Brain microvascular endothelial cell (primary cell): ENCODE results near the gene C1GALT1.
"Not testable (repeated sequence)": the region's sequence is repeated elsewhere in the genome, so short reads cannot be mapped to it uniquely, and the experiment has no call there.

Experiments
- DNase-seq: peaks from one replicate; pipeline ENCODE4 v3.0.0-alpha.2; 2020
- H3K27ac ChIP-seq: fragments of 250-450 bp; sonication (Bioruptor Pico); 2 replicates; pipeline ENCODE4 v1.5.1; 2020; ENCODE audit warnings: mild to moderate bottlenecking, moderate library complexity
- H3K27me3 ChIP-seq: fragments of 250-450 bp; sonication (Bioruptor Pico); replicated peaks from 2 replicates; pipeline ENCODE4 v1.5.1; 2020; ENCODE audit warnings: mild to moderate bottlenecking
- H3K36me3 ChIP-seq: fragments of 250-450 bp; sonication (Bioruptor Pico); replicated peaks from 2 replicates; pipeline ENCODE4 v1.5.1; 2020; ENCODE audit warnings: mild to moderate bottlenecking
- H3K4me3 ChIP-seq: 2 replicates; pipeline ENCODE4 v1.5.1; 2011; ENCODE audit warnings: low read depth, mild to moderate bottlenecking, control low read depth, low read length, moderate library complexity
- in situ Hi-C: cut with HindIII; loops from 2 replicates; pipeline ENCODE4 v1.10.0; 2017; ENCODE audit warnings: low sequenced_read_pairs, low pct_ligation_motif_present
- TF ChIP-seq, protein P1 (sequence below): IDR thresholded peaks from 2 replicates; pipeline ENCODE4 v1.5.1; 2011; ENCODE audit warnings: low read depth, mild to moderate bottlenecking, moderate library complexity, low read length, control low read depth, inconsistent platforms; ENCODE audit errors: missing control alignments

Gene C1GALT1

DNA sequence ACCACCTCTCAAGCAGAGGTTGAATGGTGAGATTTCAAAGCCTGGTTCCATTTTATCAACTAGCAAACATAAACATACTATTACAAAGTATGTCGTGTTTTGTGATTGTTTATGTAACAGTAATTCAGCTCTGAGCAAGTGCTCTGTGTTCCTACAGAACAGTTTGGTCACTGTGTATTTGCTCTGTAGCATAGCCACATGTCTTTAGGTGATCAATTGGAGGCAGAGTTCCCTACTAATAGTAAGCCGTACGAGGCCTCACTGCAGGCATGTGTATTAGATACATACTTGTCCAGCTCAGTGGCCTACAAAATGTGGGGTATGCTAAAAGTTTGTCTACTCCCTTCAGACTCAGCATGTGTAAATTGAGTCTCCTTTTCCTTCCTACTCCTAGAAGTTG is 53.0 kb downstream of the C1GALT1 start:
- H3K36me3 ChIP-seq: no peaks in the 10 kb centered on the region
- no peaks in the 10 kb centered on the region for H3K27me3 ChIP-seq
- TF ChIP-seq, protein P1, sequence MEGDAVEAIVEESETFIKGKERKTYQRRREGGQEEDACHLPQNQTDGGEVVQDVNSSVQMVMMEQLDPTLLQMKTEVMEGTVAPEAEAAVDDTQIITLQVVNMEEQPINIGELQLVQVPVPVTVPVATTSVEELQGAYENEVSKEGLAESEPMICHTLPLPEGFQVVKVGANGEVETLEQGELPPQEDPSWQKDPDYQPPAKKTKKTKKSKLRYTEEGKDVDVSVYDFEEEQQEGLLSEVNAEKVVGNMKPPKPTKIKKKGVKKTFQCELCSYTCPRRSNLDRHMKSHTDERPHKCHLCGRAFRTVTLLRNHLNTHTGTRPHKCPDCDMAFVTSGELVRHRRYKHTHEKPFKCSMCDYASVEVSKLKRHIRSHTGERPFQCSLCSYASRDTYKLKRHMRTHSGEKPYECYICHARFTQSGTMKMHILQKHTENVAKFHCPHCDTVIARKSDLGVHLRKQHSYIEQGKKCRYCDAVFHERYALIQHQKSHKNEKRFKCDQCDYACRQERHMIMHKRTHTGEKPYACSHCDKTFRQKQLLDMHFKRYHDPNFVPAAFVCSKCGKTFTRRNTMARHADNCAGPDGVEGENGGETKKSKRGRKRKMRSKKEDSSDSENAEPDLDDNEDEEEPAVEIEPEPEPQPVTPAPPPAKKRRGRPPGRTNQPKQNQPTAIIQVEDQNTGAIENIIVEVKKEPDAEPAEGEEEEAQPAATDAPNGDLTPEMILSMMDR: no peak
- H3K27ac ChIP-seq: no peak overlapping the region
- no peak for DNase-seq
- in situ Hi-C loops: no loop called here
- no peak overlapping the region for H3K4me3 ChIP-seq

DNA sequence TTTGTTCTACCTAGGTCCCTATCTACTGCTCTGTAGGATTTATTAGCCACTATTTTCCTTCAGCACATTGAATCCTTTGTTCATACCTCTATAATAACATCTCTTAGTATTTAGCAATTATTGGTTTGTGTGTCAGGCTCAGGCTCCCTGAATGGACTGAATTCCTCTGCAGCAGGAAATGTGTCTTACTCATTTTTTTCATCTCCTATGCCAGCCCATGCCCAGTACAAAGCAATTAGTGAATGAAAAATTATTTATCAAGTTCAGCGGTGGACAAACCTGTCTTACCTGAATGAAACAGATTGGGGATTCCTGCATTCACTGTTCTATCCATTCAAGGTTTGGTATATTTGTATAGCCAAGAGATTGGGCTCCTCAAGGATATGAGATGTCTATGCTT is 53.7 kb downstream of the C1GALT1 start:
- in situ Hi-C loops: no loop called here
- Histone ChIP-seq H3K4me3 (no peak overlapping the region), H3K36me3 (no peaks in the 10 kb centered on the region), H3K27me3 (no peaks in the 10 kb centered on the region), H3K27ac (no peak overlapping the region)
- TF ChIP-seq, protein P1: no peak
- no peak for DNase-seq

DNA sequence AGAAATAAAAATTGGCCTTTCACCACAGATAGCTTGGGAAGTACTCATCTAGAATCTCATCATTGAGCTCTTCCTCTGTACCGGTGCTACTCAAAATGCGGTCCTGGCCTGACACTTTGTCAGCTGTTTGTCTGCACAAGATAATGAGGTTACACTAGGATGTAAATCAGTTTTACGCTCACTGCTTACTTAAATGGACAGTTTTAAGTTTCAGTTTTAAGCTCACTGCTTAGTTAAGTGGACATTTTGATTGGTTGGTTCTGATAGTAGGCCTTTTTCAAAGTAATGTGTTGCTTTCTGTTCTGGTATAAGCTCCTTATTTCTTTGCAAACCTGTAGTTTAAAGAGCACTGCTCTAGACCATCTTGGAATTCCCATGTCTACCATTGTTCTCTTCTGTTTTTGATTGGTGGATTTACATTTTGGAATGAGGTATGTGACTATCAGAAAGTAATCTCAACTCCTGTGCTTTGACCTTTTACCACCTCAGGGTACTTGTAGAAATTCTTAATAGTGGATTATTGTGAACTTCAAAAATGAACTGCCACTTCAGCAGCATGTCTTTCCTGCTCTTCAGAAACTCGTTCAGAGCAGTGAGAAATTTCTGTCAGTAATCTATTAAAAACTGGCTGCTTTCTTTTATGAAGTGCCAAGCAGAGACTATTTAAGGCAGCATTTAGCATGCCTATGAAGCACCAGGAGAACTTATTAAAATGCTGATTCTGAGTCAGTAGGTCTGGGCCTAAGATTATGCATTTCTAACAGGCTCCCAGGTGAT is 55.0 kb downstream of the C1GALT1 start:
- H3K27ac ChIP-seq: no peak overlapping the region
- in situ Hi-C loops: no loop called here
- no peak overlapping the region for H3K4me3 ChIP-seq
- no peaks in the 10 kb centered on the region for H3K36me3 ChIP-seq
- TF ChIP-seq, protein P1: no peak
- no peaks in the 10 kb centered on the region for H3K27me3 ChIP-seq
- no peak for DNase-seq

DNA sequence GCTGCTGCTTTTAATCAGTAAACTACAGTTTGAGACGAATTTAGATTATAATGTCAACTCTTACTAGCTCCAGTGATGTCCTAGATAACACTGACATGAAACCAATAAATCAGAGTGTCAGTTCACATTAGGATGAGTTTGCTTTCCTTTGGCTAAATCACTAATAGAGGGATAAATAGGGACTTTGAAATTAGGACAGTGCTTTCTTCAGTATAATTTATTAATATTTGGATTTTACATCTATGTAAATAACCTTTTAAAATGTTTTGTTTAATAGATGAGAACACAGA is 55.6 kb downstream of the C1GALT1 start:
- no peak overlapping the region for H3K27ac ChIP-seq
- DNase-seq: no peak
- H3K4me3 ChIP-seq: no peak overlapping the region
- TF ChIP-seq, protein P1: no peak
- no peaks in the 10 kb centered on the region for H3K27me3 ChIP-seq
- in situ Hi-C loops: no loop called here
- no peaks in the 10 kb centered on the region for H3K36me3 ChIP-seq

DNA sequence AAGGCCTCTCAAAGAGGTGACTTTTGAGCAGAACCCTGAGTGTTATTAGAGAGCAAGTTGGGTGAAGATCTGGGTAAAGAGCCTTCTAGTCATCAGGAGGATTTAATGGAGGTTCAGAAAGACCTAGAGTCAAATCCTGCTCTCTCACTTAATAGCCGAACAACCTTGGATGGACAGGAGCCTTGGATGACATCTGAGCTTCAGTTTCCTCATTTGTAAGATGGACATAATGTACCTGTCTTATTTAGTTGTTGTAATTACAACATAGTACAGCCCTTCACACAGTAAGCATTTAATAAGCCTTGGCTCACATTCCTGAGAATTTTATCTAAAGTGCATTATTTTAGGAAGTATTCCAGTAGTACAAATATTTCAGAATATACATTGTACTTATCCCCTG is 57.0 kb downstream of the C1GALT1 start:
- no peaks in the 10 kb centered on the region for H3K36me3 ChIP-seq
- in situ Hi-C loops: no loop called here
- TF ChIP-seq, protein P1: no peak
- no peak overlapping the region for H3K27ac ChIP-seq
- H3K27me3 ChIP-seq: no peaks in the 10 kb centered on the region
- no peak for DNase-seq
- no peak overlapping the region for H3K4me3 ChIP-seq

DNA sequence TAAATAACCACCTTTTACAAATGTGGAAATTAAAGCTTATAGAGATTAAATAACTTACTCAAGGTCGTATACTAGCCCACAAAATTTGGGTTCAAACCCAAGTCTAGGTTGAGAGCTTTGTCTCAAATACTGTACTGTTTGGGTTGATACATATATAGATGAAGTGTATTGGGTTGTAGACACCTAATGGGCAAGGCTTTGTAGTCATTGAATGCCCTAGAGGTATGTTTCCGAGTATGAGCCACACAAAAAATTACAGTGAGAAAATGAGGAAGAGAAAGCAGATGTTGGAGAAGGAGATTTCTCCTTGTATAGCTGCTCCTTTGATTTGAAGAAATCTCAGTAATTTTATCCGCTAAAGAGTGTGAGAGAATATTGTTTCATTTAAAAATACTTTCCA is 60.6 kb downstream of the C1GALT1 start:
- in situ Hi-C loops: no loop called here

DNA sequence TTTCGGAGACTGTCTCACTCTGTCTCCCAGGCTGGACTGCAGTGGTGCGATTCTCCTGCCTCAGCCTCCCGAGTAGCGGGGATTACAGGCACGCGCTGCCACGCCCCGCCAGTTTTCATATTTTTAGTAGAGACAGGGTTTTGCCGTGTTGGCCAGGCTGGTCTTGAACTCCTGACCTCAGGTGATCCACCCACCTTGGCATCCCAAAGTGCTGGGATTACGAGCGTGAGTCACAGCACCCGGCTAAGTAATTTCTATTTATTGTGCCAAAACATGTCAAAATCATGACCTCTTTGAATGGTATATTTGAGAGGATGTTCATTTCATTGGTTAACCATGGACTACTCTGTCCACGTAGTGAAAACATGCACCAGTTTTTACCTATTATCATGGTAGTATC is 62.9 kb downstream of the C1GALT1 start:
- H3K36me3 ChIP-seq, H3K27ac ChIP-seq, H3K4me3 ChIP-seq, DNase-seq, H3K27me3 ChIP-seq, in situ Hi-C loops: not testable (repeated sequence)

More for the DNA sequence above, 60.6 kb downstream of the C1GALT1 start:
- TF ChIP-seq, protein P1: no peak
- DNase-seq: no peak
- Histone ChIP-seq H3K4me3 (no peak overlapping the region), H3K27ac (no peak overlapping the region), H3K36me3 (no peaks in the 10 kb centered on the region), H3K27me3 (no peaks in the 10 kb centered on the region)
